ENCODE data around the gene RASA1.

DNA sequence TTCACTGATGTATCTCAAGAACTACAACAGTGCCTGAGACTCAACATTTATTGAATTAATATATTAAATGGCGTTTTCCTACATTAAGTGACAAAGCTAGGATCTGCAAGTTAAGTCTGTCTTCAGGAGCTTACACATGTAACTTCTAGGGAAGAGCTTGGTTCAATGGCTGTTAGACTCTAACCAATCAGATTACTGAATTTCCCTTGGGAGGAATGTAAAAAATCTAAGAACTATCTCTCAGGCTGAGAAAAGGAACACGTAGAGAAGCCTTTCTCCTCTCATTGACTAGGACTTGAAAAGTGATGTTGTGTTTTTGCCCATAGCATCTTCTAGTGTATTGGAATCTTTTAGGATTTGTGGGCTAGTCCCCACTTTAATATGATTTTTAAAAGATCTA lies 91.4 kb downstream of the RASA1 start:
- TF ChIP-seq, protein P1, sequence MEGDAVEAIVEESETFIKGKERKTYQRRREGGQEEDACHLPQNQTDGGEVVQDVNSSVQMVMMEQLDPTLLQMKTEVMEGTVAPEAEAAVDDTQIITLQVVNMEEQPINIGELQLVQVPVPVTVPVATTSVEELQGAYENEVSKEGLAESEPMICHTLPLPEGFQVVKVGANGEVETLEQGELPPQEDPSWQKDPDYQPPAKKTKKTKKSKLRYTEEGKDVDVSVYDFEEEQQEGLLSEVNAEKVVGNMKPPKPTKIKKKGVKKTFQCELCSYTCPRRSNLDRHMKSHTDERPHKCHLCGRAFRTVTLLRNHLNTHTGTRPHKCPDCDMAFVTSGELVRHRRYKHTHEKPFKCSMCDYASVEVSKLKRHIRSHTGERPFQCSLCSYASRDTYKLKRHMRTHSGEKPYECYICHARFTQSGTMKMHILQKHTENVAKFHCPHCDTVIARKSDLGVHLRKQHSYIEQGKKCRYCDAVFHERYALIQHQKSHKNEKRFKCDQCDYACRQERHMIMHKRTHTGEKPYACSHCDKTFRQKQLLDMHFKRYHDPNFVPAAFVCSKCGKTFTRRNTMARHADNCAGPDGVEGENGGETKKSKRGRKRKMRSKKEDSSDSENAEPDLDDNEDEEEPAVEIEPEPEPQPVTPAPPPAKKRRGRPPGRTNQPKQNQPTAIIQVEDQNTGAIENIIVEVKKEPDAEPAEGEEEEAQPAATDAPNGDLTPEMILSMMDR (conservative IDR thresholded peaks at IDR 0.05; ENCODE audit: low read depth in 2 of 2) = no peak
- TF ChIP-seq CREB1 (CRISPR knock-in tag; IDR thresholded peaks at IDR 0.05; ENCODE audit: low read depth) = no peak
- TF ChIP-seq, protein P2, sequence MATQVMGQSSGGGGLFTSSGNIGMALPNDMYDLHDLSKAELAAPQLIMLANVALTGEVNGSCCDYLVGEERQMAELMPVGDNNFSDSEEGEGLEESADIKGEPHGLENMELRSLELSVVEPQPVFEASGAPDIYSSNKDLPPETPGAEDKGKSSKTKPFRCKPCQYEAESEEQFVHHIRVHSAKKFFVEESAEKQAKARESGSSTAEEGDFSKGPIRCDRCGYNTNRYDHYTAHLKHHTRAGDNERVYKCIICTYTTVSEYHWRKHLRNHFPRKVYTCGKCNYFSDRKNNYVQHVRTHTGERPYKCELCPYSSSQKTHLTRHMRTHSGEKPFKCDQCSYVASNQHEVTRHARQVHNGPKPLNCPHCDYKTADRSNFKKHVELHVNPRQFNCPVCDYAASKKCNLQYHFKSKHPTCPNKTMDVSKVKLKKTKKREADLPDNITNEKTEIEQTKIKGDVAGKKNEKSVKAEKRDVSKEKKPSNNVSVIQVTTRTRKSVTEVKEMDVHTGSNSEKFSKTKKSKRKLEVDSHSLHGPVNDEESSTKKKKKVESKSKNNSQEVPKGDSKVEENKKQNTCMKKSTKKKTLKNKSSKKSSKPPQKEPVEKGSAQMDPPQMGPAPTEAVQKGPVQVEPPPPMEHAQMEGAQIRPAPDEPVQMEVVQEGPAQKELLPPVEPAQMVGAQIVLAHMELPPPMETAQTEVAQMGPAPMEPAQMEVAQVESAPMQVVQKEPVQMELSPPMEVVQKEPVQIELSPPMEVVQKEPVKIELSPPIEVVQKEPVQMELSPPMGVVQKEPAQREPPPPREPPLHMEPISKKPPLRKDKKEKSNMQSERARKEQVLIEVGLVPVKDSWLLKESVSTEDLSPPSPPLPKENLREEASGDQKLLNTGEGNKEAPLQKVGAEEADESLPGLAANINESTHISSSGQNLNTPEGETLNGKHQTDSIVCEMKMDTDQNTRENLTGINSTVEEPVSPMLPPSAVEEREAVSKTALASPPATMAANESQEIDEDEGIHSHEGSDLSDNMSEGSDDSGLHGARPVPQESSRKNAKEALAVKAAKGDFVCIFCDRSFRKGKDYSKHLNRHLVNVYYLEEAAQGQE (IDR thresholded peaks at IDR 0.05; ENCODE audit: unreplicated experiment) = no peak
- TF ChIP-seq POLR2AphosphoS5 (IDR thresholded peaks at IDR 0.05; ENCODE audit: low read depth) = no peak
- no peak for TF ChIP-seq EZH2 (IDR thresholded peaks at IDR 0.05; ENCODE audit: low read depth, unreplicated experiment)
- TF ChIP-seq EZH2phosphoT487 (IDR thresholded peaks at IDR 0.05; ENCODE audit: unreplicated experiment) = no peak
- no peak for TF ChIP-seq ZNF331 (CRISPR knock-in tag; IDR thresholded peaks at IDR 0.05; ENCODE audit: low read depth)
- no peak for TF ChIP-seq NANOG (IDR thresholded peaks at IDR 0.05; ENCODE audit: borderline replicate concordance)
- no peak for TF ChIP-seq ETS1 (IDR thresholded peaks at IDR 0.05)
- no peak for TF ChIP-seq STAT1 (IDR thresholded peaks at IDR 0.05; ENCODE audit: unreplicated experiment)
